ENCODE measurements around the gene RC3H2.

GRCh38 chr9:122844137-122844536 is 61.0 kb downstream of the RC3H2 start:
- TF ChIP-seq CTCF (conservative IDR thresholded peaks at IDR 0.05 in 1 of 2, IDR thresholded peaks at IDR 0.05 in 1 of 2; ENCODE audit: low read depth in 1 of 2, low read length in 2 of 2): no peak
- no peak for TF ChIP-seq EZH2 (IDR thresholded peaks at IDR 0.05; ENCODE audit: low read length, missing control alignments)
